Endometrial microvascular endothelial cells (primary cell): ENCODE measurements around the gene CLDN7. TPM values are rescaled to one million over a fixed set of nuclear protein-coding genes. Genes with fewer than 3 reads are reported as not detected.

Experiments used
- in situ Hi-C: cut with HindIII; loops from 2 replicates; pipeline ENCODE4 v1.10.0; 2017; ENCODE audit warnings: low sequenced_read_pairs, low pct_unique_long_range_greater_than_20kb; ENCODE audit errors: inconsistent ontology term
- total RNA-seq: library from RNA; depleted of rRNA; stranded (reverse); fragments of >200 nt; gene quantifications from one replicate; pipeline ENCODE4 v1.2.3, GENCODE V29; 2015; ENCODE audit errors: inconsistent ontology term

Gene CLDN7
- total RNA-seq, 1 donor from 2014 or later: 16.4 TPM

GRCh38 chr17:7241090-7241733 is 21.1 kb downstream of the CLDN7 start:
- in situ Hi-C loops: no loop called here

GRCh38 chr17:7240375-7240774 is 21.9 kb downstream of the CLDN7 start:
- in situ Hi-C loops: no loop called here

DNA sequence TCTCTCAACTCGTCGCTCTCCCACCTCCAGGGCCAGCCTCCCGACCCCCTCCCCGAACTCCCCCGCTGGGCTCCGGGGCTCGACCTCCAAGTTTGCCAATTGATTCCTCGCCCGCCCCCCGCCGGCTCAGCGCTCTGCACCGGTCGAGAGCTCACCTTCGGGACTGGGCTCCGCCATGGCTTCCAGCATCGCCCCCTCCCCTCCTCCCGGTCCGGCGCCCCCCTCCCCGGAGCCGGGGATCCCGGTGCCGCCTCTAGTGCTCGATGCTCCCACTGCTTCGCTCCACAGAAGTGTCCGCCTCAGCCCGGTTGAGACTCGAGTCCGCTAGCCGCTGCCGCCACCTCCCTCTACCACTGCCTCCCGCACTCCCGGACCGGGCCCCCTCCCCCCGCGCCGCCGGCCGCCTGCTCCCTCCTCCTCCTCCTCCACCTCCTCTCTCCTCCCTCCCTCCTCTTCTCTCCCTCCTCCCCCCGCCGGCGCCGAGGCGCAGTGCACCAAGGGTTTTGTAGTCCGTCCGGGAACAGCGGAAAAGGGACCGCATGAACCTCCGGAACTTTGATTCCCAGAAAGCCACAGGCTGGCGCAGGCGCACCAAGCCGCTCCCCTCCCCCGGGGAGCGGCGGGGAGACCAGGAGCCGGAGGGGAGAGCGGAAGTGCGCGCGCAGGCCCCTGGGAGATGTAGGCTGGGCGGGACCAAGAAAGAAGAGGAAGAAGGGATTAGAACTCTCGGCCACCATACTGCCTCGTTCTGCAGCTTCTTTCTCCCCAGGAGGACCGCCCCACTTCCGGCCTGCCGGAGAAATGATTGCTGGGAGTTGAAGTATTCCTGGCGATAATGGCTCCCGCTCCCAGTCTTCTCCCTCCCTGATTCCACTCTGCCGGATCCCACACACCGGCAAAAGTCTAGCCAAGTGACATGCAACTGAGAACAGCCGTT is 22.9 kb downstream of the CLDN7 start, which contains the start of gene PHF23:
PHF23 (minus strand) TSS at position 367 of the 937 bp plus-strand sequence; CDS start at position 189, 178 bp downstream.
- in situ Hi-C loops: no loop called here

DNA sequence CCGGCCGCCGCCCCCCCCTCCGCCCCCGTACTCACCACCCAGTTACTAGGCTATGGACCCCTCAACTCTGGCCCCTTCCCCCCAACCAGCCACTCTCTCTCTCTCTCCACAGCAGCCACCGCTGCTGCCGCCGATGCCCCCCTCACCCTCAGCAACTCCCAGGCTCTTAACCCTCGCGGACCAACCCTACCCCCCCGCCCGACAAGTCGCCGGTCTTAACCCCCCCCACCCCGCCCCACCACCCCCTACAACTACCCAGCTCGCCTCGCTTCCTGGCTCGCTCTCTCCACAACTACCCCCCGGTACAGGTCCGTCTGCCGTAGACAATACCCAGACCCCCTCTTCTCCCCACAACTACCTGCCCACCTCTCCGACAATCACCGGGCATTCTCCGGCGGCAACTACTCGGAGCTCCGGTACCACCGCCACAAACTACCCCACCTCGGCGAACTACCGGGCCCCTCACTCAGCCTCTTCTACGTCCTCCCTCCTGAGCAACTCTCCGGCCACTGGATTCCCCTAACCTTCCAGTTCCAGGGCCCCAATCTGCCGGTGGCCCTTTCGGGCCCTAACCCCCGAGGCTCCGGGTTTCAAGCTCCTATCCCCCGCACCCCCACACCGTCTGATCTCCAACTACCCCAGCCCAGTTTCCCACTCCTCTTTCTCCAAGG is 23.7 kb downstream of the CLDN7 start:
- in situ Hi-C loops: no loop called here

- in situ Hi-C loops: no loop called here
Measured at GRCh38 chr17:7237761-7238419, 24.4 kb downstream of the CLDN7 start.

- in situ Hi-C loops: no loop called here
Measured at GRCh38 chr17:7237266-7237760, 25.0 kb downstream of the CLDN7 start.

DNA sequence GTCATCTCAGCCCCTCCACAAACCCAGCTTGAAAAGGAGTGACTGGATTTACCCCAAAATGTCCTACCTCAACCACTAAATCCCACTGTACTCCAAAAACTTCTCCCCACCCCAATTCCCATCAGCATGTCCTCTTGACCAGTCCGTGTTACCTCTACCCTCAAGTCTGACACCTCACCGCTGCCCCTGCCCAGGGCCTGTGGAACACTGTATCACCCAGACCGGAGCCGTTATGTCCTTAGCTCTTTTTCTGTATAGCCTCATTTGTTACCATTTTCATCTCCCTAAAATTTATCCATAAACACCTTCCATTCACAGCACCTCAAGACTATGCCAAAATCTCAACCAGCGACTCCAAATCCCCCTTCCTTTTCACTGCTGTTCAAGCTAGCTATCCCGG is 25.5 kb downstream of the CLDN7 start:
- in situ Hi-C loops: no loop called here

- in situ Hi-C loops: no loop called here
Measured at GRCh38 chr17:7235693-7236665, 26.3 kb downstream of the CLDN7 start.

GRCh38 chr17:7234083-7234951 is 28.0 kb downstream of the CLDN7 start, which contains the start of gene DVL2:
TSS of gene DVL2 (minus strand) at chr17:7234517. CDS start at chr17:7234262, 255 bp downstream.
- in situ Hi-C loops: no loop called here

DNA sequence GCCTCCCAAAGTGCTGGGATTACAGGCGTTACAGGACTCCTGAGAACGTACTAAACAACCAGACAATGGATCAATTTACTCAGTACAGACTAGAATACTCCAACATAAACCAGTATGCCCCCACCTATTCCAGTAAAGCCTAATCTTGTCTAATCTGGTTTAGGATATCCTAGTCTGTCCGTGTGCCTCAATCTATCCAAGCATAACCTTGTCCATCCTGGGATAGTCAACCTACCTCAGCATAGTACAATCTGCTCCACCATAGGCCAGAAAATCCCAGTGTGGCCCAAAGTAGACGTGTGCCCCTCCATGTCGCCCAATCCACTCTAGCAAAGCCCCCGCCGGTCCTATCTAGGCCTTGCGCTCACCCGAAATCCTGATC is 28.6 kb downstream of the CLDN7 start:
- in situ Hi-C loops: no loop called here

DNA sequence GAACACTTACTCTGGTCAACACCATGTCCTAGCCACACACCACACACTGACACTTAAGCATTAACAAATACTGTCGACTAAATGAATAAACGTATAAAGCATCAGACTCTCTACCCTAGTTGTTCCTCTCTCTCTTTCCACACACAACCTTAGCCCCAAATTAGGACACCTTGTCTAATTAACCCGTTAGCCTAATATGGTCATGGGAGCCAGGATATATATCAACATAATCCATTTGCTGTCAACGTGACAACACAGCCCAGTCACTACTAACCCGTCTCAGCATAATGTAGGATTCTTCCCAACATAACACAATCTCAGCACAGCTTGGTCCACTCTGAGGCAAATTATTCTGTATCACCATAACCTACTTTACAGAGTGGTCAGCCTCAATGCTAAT is 30.2 kb downstream of the CLDN7 start:
- in situ Hi-C loops: no loop called here

GRCh38 chr17:7229504-7229903 is 32.8 kb downstream of the CLDN7 start:
- in situ Hi-C loops: no loop called here

DNA sequence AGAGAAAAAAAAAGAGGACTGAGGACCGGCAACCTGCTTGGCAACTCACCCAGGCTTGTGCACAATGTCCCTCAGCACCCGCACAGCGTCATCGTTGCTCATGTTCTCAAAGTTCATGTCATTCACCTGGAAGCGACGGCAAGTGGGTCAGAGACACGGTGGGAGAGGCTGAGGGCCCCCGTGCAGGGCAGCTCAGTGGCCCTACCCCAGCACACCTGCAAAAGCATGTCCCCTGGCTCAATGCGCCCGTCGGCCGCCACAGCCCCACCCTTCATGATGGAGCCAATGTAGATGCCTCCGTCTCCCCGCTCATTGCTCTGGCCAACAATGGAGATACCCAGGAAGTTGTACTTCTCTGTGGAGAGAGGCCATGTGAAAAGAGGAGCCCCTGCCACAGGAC is 33.4 kb downstream of the CLDN7 start:
- in situ Hi-C loops: no loop called here

DNA sequence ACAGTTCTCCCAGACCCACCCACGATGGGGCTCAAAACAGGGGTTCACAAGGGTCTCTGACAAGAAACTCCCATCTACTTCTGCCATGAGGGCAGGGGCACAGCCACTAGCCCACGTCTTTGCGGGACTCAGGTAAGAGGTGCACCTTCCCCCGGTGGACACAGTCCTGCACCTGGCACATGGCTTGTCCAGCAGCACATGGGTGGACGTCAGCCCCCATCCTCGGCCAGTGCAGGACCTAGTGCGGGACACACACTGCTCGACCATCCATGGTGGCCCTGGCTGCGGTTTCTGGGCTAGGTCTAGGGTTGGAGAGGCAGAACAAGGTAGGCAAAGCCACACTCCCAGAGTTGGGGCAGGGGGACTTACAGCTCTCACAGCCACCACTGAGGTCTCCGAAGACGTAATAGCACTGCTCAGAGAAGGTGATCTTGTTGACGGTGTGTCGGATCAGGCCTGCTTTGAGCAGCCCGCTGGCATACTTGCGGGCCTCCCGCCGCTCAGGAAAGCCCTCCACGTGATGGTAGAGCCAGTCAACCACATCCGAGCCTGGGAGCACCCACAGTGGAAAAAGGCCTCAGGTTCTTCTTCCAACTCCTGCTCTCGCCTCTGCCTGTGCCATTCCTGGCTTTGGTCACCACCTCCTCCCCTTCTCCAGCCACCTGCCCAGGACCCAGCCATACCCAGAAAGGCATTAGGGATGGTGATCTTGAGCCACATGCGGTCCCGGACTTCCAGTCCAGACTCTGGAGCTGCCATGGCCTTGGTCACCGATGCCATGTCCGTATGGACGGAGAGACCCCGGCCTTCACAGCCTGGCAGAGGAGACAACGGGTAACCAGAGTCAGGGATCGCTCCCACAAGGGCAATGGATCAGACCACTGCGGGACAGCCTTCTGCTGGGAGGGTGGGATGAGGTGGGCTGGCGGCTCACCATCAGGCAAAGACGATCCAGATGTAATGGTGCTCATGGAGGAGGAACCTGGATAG is 35.3 kb downstream of the CLDN7 start:
- in situ Hi-C loops: no loop called here

DNA sequence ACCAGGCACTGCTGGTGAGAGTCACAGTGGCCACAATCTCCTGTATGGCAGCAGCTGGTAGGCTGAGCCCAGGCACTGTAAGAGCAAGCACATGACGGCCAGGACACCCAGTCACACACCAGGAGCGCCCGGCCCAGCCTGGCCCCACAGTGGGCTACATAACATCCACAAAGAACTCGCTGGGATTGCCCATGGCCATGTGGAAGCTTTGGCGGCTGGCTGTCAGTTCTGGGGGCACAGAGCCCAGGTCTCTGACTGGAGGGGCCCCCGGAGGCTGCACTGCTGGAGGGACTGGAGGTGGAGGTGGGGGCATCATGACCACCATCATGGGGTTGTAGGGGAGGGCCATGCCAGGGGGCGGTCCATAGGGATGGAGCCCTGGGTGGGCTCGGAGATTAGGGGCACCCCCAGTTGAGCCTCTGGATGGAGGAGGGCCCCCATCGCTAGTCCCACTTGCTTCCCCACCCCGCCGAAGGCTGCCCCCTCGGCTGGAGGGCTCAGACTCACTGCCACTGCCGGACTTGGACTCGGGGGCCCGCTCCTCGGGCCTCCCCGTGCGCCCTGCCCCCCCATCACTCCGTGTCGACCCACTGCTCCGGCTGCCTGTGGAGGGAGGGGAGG is 36.5 kb downstream of the CLDN7 start:
- in situ Hi-C loops: no loop called here
